GM11168 (cell line): Measurements from ENCODE around the gene OR2T1.
"Not testable (repeated sequence)": the region's sequence is repeated elsewhere in the genome, so short reads cannot be mapped to it uniquely, and the experiment has no call there.

Experiments
- in situ Hi-C: fragments of 300-500 bp; cut with MboI; formaldehyde crosslinking; loops from one replicate; pipeline ENCODE4 v1.12.0; 2022; ENCODE audit warnings: low sequenced_read_pairs; ENCODE audit not compliant: unreplicated experiment

Gene OR2T1, protein sequence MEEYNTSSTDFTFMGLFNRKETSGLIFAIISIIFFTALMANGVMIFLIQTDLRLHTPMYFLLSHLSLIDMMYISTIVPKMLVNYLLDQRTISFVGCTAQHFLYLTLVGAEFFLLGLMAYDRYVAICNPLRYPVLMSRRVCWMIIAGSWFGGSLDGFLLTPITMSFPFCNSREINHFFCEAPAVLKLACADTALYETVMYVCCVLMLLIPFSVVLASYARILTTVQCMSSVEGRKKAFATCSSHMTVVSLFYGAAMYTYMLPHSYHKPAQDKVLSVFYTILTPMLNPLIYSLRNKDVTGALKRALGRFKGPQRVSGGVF

DNA sequence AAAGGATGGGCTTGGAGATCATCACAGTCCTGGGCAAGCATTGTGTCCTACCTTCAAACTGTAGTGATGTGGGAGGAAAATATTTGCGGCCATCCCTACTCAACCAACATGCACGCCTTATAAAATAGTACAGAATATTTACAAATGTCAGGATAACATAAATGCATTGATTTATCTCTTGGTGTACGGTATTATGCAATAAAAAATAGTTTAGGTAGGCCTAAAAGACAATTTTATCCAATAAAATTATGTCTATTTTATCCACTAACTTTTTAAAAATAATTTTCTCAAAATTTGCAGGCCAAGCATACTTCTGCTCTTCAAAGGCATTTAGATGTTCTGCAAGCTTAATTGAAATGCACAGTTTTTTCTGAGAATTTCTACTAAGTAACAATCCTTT is at the start of gene OR2T1:
OR2T1 (plus strand) TSS at position 301 of the 400 bp plus-strand sequence. CDS start 3,100 bp downstream, outside the sequence.
- in situ Hi-C loops: no loop called here

DNA sequence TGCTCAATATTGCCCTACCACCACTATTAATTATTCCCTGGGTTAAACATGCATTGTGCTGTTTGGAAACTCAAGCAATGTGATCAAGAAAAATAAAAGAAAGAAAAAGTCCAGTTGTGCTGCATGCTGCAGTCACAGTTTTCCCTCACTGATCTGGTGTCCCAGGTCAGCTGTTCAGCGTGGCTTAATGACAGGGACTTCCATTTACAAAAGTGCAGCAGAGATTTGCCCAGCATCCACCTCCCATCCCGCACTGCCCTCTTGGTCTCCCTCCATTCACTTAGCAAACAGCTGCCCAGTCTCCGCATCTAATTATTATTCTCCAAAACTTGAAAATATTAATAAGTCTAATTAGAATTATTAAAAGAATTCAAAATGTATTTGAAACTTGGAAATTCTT is 43.4 kb upstream of the OR2T1 start:
- in situ Hi-C loops: no loop called here

DNA sequence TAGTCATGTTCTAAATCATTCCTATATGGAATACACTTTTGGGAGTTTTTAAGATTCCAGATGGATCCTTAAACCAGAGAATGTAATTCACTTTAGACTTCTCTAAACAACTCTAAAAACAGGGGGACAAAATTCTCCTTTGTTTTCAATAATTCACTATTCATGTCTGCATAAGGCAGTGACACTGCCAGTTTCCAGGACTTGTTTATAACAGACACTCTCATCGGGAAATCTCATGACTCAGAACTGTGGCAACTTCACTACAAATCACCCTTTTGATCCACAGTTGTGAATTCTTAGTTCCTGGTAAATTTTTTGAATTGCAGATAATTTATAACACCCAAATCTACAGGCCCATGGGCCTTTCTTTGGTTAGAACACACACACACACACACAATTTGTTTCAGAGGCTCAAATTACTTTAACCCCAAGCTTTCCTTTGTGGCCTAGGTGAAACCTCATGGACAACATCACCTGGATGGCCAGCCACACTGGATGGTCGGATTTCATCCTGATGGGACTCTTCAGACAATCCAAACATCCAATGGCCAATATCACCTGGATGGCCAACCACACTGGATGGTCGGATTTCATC is 41.6 kb upstream of the OR2T1 start, which contains the start of gene OR2T4:
OR2T4 (plus strand) TSS at position 545 of the 595 bp plus-strand sequence; CDS start at position 545, 0 bp downstream.
- in situ Hi-C loops: no loop called here

DNA sequence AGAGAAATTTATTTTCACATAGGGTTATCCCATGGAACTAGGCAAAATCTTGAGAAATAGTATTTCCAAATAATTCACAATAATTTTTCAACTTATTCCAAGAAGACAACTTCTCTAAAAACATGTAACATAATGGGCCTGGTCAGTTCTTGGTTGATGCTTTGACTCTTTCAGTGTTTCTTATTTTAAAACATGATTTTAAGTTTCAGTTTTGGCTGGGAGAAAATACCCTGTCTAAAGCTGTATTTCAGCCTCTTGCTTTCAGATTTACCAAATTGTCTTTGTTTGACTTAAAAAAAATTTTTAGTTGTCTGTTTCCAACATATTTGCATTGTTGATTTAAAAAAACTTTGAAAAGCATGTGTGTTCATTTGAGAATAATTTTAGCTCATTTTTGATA is 36.2 kb upstream of the OR2T1 start:
- in situ Hi-C loops: no loop called here

DNA sequence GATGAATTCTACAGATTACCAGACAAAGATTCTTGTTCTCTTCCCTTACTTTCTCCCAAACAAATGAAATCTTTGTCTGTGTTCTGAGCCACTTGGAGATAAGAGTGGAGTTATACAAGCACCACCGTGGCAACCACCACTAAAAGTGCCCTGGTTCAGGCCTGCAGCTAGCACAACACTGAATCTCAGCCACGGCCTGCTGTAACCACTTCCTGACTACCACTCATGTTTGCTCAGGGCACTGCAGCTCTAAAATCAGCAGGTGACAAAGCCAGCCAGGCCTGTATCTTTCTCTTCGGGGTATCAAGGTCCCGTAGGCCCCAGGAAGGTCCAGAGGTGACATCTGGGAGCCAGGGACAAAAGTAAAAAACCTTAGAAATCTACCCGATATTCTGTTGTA is 30.5 kb upstream of the OR2T1 start:
- in situ Hi-C loops: no loop called here

DNA sequence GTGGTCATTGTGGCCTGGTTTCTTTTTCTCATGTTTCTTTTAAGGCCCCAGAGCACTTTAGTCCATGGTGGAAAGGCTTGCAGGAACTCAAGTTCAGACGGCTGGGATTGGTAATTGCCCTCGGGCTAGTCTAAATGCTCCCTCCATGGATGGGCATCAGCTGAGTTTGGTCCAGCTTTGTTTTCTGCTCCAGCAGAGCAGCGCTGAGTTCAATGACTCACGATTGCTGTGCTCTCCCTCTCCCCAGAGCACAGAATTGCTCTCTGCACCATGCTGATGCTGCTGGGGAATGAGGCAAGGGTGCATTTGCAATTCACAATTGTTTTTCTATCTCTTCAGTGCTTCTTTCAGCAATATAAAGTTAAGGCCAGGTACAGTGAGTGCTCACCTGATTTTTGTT is 29.1 kb upstream of the OR2T1 start:
- in situ Hi-C loops: no loop called here

DNA sequence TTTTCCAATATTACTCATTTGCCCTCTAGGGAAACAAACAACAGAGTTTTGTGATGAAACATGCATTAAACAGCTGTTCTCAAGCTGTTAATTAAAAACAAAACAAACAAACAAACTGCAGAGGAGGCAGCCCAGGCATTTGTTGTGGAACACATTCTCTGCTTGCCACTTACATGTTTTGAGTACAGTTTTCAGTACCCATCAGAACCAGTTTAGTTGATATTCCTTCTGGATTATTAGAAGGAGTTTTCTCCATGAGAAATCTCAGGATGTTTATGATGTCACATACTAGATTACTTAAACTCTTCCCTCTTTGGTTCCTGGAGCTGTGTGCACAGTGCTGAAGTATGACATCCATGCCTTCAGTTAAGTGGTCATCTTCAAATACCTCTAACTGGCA is 27.4 kb upstream of the OR2T1 start, which contains the start of gene OR2T6:
OR2T6 (plus strand) TSS at position 301 of the 400 bp plus-strand sequence. CDS start 11,863 bp downstream, outside the sequence.
- in situ Hi-C loops: no loop called here

DNA sequence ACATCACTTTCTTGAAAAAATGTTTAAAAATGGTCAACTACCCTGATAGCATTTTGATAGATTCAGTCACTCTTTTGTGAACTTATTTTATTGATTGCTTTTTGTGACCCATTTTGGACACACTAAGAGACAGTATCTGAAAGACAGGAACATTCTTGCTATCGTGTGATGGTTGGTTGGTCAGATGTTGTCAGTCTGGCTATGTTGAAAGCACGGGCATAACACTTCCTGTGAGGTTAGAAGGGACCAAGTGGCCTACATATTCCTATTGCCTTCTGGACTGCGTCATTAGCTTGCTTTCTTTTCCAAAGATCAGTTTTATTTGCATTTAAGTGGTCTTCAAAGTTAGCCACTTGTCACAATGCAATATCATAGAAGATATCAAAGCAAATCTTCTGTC is 25.9 kb upstream of the OR2T1 start:
- in situ Hi-C loops: no loop called here

DNA sequence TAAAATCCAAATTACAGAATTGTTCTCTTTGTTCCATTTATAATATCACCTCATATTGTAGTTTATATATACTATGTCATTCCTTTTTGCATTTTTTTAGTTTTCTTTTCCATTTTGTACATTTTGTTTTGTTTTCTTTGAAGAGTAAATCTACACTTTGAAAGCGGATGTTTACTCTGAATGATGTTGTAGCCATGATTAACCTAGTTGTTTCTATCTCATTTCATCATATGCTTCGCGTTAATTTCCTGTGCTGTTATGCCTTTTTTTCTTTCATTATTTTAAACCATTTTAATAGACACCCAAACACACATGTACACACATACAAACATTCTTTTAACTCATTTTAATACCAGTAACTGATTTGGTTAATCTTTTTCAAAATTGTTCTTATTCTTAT is 22.0 kb upstream of the OR2T1 start:
- in situ Hi-C loops: no loop called here

DNA sequence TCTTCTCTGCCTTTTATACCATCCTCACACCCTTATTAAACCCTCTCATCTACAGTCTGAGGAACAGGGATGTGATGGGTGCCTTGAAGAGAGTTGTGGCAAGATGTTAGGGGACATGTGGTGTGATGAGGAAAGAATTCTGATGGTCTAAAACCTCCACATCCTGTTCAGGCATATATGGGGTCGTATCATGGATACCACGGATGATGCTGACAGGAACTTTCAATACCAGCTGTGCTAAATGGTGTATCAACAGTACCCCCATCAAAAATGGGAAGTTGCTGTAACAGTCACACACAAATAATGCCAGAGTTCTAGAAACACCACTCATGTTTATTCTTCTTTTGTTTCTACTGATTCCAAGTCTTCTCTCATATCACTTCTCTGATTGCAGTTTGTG is 14.4 kb upstream of the OR2T1 start:
- in situ Hi-C loops: no loop called here

DNA sequence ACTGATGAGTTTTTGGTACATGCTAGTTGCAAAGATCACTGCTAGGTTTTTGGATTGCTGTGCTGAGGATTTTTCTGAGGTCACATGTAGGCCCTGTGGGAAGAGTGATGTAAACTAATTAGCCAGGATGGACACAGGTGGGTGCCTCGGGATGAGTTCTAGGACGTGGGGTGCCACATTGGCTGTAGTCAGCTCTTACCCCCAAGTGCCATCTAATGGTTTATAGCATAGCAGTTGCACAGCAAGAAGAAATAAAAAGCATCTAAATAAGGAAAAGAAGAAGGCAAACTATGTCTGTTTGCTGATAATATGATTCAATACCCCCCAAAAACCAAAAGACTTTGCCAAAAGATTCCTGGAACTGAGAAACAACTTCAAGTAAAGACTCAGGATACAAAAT is 9.8 kb upstream of the OR2T1 start:
- in situ Hi-C loops: no loop called here

DNA sequence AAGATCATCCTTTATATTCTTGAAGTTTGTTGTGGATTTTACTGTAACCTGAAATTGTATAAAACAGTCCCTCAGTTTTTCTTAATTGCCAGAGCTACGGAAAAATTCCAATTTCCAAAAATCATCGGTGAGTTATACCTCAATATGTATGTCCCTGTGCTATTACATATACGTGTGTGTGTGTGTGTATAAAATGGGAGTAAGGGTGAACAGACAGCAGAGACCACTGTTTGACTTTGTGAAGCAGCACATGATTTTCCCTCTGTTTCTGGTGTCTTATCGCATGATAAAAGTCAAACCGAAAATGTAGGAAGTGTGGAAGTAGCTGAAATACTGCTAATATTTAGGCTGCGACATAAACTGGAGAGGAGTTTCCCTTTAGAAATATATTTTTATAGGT is 1.2 kb downstream of the OR2T1 start:
- in situ Hi-C loops: no loop called here

DNA sequence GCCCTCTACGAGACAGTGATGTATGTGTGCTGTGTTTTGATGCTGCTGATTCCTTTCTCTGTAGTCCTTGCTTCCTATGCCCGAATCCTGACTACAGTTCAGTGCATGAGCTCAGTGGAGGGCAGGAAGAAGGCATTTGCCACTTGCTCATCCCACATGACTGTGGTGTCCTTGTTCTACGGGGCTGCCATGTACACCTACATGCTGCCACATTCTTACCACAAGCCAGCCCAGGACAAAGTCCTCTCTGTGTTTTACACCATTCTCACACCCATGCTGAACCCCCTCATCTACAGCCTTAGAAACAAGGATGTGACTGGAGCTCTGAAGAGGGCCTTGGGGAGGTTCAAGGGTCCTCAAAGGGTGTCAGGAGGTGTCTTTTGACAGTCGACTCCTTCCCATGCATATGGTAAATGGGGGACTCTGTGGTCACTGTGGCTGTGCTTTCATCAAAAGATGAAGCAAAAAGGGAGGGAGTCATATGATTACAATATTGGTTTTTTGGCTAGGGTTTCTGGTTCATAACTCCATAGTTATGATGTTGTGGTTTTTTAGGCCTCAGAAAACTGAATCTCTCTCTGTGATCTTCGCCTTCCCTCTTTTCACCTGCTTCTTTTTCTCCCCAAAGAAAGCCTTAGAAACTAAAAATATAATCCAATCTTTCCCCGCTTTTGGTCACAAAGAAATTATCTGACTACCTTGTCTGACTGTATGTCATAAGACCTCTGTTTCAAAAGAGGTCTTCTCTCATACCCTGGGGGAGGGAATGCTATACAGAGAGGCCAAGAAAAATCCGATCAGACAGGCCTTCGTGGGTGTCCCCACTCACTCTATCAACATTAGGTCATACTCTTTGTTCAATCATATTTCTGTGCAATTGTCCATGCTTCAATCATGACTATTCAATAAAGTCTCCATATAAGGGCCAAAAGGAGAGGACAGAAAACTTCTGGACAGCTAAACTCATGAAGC is 4.2 kb downstream of the OR2T1 start:
- in situ Hi-C loops: no loop called here

DNA sequence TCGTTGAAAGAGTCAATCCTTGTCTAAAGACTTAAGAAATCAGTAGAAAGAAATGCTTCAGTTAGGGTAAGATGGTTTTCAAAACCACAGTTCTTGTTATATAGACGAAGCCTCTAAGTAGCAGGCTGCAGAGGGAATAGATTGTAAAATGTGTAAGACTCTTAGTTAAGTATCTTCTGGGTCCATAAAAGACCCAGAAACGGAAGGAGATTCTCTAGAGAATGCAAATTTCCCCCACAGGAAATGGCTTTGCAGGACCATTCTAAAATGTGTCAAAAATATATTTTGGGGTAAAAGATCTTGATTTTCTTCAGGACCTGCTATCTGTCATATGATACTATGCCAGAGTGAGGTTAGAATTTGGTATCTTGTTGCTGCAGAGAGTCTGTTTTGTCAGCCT is 13.4 kb downstream of the OR2T1 start:
- in situ Hi-C loops: no loop called here

DNA sequence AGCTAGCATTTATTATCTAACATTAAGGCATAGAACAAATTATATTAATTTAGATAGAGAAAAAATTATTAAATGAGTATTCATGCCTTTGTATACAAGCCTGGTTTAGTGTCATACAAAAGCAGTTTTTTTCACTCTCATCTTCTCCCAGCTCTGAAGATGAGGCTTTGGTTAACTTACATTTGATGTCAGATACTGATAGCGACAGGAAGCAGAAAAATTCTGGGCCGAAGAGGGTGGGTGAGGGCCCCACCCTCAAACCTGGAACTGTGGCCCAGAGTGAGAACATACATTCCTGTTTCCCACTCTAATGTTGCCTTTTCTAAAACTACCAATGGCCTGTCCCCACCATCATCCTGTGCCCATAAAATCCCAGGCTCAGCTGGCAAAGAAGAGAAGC is 15.0 kb downstream of the OR2T1 start:
- in situ Hi-C loops: no loop called here

DNA sequence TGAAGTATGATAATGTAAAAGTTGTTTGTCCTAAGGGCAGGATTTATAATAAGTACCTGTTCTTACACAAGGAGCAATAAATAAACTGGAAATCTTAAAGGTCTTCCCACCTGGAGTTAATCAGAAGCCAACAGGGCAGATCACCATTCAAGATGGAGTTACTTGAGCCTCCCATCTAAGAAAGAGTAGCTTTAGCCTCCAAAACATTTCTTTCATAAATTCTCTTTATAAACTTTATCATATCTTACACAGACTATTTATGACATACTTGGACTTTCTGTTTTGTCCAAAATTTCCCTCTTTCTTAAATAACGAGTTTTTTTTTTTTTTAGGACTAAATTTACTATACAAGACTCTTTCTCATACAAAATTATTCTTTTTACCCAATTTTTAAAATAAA is 18.5 kb downstream of the OR2T1 start:
- in situ Hi-C loops: no loop called here

DNA sequence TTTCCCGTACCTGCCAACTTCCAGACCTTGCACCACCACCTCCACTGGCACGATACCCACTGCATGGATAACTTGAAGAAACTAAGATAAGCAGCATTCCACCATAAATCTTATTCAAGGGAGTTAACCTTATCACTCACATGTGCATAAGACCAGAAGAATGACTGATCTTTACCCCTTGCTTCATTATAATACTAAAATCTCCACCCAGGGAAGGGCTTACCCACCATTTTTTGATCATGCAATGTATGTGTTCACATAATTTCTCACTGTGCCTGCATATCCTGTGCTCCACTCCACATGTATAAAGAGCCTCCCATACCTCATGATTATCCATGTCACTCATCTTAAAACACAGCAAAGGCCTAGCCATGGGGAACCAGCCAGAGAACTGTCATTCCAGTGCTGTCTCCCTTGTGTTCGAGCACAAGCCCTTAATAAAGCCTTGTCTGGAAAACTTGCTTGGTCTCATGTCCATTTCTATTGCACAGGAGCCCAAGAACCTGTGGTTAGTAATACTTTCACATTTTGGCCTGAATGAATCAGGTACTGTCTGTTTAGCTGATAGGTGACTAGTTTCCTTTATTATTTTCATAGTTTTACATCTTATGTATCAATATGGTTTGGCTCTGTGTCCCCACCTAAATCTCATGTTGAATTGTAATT is 24.8 kb downstream of the OR2T1 start:
- in situ Hi-C loops: not testable (repeated sequence)

DNA sequence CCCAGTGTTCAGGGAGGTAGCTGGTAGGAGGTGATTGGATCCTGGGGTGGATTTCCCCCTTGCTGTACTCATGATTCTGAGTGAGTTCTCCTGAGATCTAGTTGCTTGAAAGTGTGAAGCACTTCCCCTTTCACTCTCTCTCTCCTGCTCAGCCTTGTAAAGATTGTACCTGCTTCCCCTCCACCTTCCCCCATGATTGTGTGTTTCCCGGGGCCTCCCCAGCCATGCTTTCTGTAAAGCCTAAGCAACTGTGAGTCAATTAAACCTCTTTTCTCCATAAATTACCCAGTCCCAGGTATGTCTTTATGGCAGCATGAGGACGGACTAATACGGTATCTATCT is 25.3 kb downstream of the OR2T1 start:
- in situ Hi-C loops: not testable (repeated sequence)

DNA sequence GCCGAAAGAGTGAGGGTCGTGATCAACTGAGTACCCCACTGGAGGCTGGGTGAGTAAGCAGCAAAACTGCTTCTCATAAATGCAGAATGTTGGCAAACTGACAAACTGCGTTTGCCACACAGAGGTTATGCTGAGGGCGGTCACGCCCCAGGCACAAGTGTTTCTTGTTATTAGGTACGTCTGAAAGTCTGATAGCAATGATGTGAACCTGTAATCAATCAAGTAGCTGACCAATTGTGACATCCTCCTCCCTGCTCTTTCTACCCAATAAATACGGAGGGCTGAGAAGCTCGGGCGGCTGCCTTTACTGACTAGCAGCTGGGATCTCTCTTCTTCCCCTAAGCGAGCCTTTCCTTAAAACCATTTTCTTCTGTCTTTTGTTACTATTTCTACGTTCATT is 28.8 kb downstream of the OR2T1 start:
- in situ Hi-C loops: not testable (repeated sequence)

DNA sequence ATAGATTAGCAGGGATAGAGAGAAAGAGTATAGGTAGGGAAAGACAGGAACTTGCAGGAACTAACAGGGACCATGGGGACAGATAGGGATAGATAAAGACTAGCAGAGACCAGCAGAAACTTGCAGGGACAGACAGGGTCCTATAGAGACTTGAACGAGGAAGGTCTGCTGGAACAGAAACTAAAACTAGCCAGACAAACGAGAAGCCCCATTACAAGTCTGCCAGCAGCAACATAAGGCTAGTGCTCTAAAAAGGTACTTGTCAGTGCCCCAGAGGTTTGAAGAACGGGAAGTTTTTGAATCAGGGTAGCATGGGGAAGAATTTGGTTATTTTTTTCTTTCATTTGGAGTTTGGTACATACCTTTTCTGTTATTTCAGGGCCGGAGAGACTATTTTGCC is 29.4 kb downstream of the OR2T1 start:
- in situ Hi-C loops: not testable (repeated sequence)
